Measurements from ENCODE around the gene SF3B4.

DNA sequence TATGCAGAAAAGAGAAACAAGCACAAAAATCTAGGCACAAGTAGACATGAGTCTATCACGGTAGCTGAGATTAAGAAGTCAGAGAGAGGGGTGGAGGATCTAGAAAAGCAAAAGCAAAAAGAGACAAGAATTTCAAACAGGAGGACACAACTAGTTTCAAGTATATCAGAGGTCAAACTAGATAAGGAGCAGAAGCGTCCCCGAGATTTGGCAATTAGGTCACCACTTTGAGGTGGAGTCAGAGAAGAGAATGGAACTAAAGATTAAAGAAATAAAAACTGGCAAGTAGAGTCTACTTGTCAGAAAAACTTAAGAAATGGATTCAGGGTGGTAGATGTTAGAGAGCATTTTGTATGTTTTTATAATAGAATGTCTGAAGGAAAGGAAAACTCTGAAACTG lies 2.3 kb downstream of the SF3B4 start:
- TF ChIP-seq CTCF (IDR thresholded peaks at IDR 0.05) (no peak), POLR2A (IDR thresholded peaks at IDR 0.05; ENCODE audit: low read depth) (no peak), EP300 (IDR thresholded peaks at IDR 0.05) (no peak), POLR2AphosphoS5 (IDR thresholded peaks at IDR 0.05) (no peak)
